Stimulated activated naive CD8-positive, alpha-beta T cell treated with anti-CD3 and anti-CD28 coated beads, Interleukin-15, amount 100 ng/mL, for 72 hours (primary cell): Measurements from ENCODE around the gene PYGL.

ENCODE experiments used
- ATAC-seq: fragments of 150-1000 bp; cut with Tn5 transposase; 2 replicates; pipeline ENCODE4 v1.10.0; 2021; ENCODE audit warnings: mild to moderate bottlenecking, moderate library complexity
- DNase-seq, 2 donors: peaks; one replicate each; pipeline ENCODE4 v3.0.0; 2021 to 2022
- H3K27ac Mint-ChIP-seq, 2 donors: one replicate each; pipeline ENCODE4 v1.8.0; 2022; ENCODE audit warnings: mild to moderate bottlenecking in 2 of 2, mixed read lengths in 2 of 2, moderate library complexity in 2 of 2
- H3K27me3 Mint-ChIP-seq: one replicate; pipeline ENCODE4 v1.8.0; 2022; ENCODE audit warnings: mixed read lengths
- H3K4me1 Mint-ChIP-seq: one replicate; pipeline ENCODE4 v1.8.0; 2022; ENCODE audit warnings: mild to moderate bottlenecking, mixed read lengths
- H3K4me3 Mint-ChIP-seq, 2 donors: one replicate each; pipeline ENCODE4 v1.8.0; 2022; ENCODE audit warnings: mild to moderate bottlenecking in 2 of 2, mixed read lengths in 2 of 2, moderate library complexity in 1 of 2
- H3K9me3 Mint-ChIP-seq, 2 donors: one replicate each; pipeline ENCODE4 v1.8.0; 2022; ENCODE audit warnings: mixed read lengths in 2 of 2

The PYGL gene

DNA sequence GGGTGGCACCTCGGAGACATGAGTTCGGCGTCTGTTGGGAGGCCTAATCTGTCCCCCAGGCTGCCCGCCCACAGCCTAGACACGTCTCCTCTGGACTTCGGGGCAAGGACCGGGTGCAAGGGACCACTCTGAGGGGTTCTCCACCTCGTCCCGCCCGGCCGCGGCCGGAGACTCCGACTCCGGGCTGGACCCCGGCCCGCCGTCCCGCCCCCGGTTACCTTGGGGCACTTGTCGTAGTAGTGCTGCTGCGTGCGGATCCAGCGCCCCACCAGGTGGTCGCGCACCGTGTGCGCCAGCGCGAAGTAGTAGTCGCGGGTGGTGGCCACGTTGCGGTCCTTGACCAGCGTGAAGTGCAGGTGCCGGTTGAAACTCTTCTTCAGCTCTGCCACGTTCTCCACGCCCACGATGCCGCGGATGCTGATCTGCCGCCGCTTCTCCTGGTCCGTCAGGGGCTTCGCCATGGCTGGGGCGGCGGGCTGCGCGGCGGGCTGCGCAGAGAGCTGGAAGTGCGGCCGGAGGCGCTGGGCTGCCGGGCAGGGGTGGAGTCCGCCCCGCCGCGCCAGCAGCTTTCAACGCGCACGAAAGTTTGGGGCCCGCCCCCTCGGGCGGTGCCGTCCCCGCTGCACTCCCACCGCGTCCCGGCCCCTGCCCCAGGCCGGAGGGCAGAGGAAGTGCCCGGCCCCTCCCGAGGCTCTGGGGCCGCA lies at the start of gene PYGL:
Gene PYGL, minus strand, starts transcription at position 541 of the 704 bp plus-strand sequence. Its CDS starts 80 bp downstream, at position 461.
- H3K27me3 Mint-ChIP-seq, result peaks cover 46% of the 10 kb centered on the region
- peak; percentile 32 to 35 for DNase-seq
- peak within 1 kb of the TSS; percentile 87 to 89 for H3K4me3 Mint-ChIP-seq
- no peaks in the 10 kb centered on the region for H3K9me3 Mint-ChIP-seq
- peak within 1 kb of the TSS in 1 of 2 donors; percentile 88 for H3K27ac Mint-ChIP-seq
- ATAC-seq, result peak; percentile 77
- H3K4me1 Mint-ChIP-seq, result peaks cover 20% of the 10 kb centered on the region

- H3K4me1 Mint-ChIP-seq, result no peaks in the 10 kb centered on the region
- H3K27ac Mint-ChIP-seq, result no peak overlapping the region
- ATAC-seq, result no peak
- DNase-seq, result no peak
- H3K4me3 Mint-ChIP-seq, result no peak overlapping the region
- no peaks in the 10 kb centered on the region for H3K27me3 Mint-ChIP-seq
- H3K9me3 Mint-ChIP-seq, result no peaks in the 10 kb centered on the region
Measured at GRCh38 chr14:50985859-50986331, 41.6 kb upstream of the PYGL start.

DNA sequence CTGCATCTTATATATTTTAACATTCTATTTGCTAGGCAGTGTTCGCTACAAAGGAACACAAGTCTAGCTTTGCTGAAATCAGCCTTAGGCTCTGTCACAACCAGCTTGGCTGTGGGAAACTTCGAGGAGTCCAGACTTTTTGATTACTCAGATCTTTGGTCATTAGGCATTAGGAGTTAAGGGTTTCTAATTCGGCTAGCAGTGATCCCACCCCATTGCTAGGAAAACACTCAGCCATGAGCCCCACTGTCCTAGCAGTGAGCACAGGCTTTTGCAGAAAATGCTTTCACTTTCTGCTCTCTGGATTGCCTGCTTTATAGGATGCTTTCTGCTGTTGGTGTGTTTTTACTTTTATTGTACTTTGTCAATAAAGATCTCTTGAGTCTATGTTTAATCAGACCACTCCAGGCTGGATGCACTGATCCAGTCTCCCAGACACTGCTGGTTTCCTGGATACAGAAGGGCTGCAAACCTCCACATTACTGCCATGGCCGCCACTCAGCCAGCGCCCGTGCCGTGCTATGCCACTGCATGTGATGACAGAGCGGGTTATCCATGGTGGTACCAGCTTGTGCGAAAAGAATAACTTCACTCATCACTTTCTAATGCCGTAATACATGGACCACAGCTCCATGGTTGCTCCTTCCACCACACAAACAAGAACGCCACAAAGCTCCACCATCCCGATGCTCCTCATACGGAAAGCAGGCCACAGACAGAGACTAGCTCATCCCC lies 41.0 kb upstream of the PYGL start:
- Mint-ChIP-seq H3K27ac (no peak overlapping the region), H3K4me3 (no peak overlapping the region), H3K27me3 (no peaks in the 10 kb centered on the region), H3K4me1 (no peaks in the 10 kb centered on the region), H3K9me3 (no peaks in the 10 kb centered on the region)
- DNase-seq (no peak), ATAC-seq (no peak)

GRCh38 chr14:50984036-50984710 lies 39.9 kb upstream of the PYGL start:
- Mint-ChIP-seq H3K4me3 (no peak overlapping the region), H3K4me1 (no peaks in the 10 kb centered on the region), H3K27me3 (no peaks in the 10 kb centered on the region), H3K9me3 (no peaks in the 10 kb centered on the region), H3K27ac (peak overlapping the region in 1 of 2 donors; percentile 50)
- DNase-seq, result no peak
- no peak for ATAC-seq

GRCh38 chr14:50979941-50980850 lies 35.9 kb upstream of the PYGL start:
- DNase-seq (no peak), ATAC-seq (no peak)
- Mint-ChIP-seq H3K27me3 (no peaks in the 10 kb centered on the region), H3K9me3 (no peaks in the 10 kb centered on the region), H3K4me3 (no peak overlapping the region), H3K27ac (no peak overlapping the region), H3K4me1 (no peaks in the 10 kb centered on the region)

- Mint-ChIP-seq H3K9me3 (no peaks in the 10 kb centered on the region), H3K27me3 (no peaks in the 10 kb centered on the region), H3K27ac (no peak overlapping the region), H3K4me3 (no peak overlapping the region), H3K4me1 (no peaks in the 10 kb centered on the region)
- ATAC-seq, result no peak
- DNase-seq, result no peak
Measured at GRCh38 chr14:50978888-50979287, 34.6 kb upstream of the PYGL start.

DNA sequence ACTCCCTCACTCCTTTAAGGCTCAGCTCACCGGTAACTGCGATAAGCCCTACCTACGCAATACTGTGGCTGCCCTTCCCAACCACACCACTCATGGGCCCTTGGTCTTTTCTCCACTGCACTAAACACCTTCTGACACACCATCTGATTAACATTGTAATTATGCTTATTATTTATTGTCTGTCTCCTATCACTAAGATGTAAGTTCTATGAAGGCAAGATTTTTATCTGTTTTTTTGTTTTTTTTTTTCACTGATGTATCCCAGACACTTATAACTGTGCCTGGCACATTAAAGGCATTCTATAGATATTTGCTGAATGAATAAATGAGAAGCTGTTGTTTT lies 34.2 kb upstream of the PYGL start:
- no peak overlapping the region for H3K4me3 Mint-ChIP-seq
- no peaks in the 10 kb centered on the region for H3K27me3 Mint-ChIP-seq
- H3K27ac Mint-ChIP-seq, result no peak overlapping the region
- DNase-seq (no peak), ATAC-seq (no peak)
- H3K4me1 Mint-ChIP-seq, result no peaks in the 10 kb centered on the region
- H3K9me3 Mint-ChIP-seq, result no peaks in the 10 kb centered on the region

DNA sequence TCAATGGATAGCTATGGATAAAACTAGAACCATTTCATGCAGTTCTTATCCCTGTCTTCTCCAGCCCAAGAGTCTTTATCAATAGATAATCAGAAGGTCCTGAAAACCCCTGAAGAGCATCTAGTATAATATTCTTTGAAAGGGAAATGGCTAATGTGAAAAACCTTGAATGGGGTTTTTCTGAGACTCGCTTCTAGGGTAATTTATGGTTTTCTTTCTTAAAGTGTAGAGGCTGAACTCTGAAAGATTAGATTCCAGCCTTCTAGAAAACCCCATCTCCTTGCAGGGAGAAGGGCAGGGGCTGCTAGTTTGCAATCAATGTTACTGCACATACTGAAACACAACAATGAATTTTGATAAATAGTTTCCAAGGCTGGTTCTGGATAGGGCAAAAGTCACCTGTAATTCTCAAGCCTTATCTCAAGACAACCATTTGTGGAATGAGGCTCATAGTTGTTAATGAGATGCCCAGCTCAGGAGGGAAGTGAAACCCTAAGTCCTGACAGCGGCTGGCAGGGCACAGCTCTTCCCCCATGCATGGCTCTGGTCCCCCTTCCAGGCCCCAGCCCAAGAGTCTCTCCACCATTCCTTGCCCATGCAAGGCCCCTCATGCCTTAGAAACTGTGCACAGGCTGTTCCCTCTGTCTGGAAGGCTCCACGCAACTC lies 33.7 kb upstream of the PYGL start:
- no peak overlapping the region for H3K27ac Mint-ChIP-seq
- no peak for DNase-seq
- H3K9me3 Mint-ChIP-seq, result no peaks in the 10 kb centered on the region
- no peak overlapping the region for H3K4me3 Mint-ChIP-seq
- H3K27me3 Mint-ChIP-seq, result no peaks in the 10 kb centered on the region
- ATAC-seq, result no peak
- no peaks in the 10 kb centered on the region for H3K4me1 Mint-ChIP-seq

GRCh38 chr14:50974118-50974517 lies 29.8 kb upstream of the PYGL start:
- no peak overlapping the region for H3K27ac Mint-ChIP-seq
- H3K4me1 Mint-ChIP-seq, result no peaks in the 10 kb centered on the region
- DNase-seq (no peak), ATAC-seq (no peak)
- no peaks in the 10 kb centered on the region for H3K27me3 Mint-ChIP-seq
- no peak overlapping the region for H3K4me3 Mint-ChIP-seq
- no peaks in the 10 kb centered on the region for H3K9me3 Mint-ChIP-seq

GRCh38 chr14:50972734-50973133 lies 28.5 kb upstream of the PYGL start:
- Mint-ChIP-seq H3K27ac (peak overlapping the region in 1 of 2 donors; percentile 4), H3K4me3 (no peak overlapping the region), H3K27me3 (no peaks in the 10 kb centered on the region), H3K9me3 (no peaks in the 10 kb centered on the region), H3K4me1 (no peaks in the 10 kb centered on the region)
- ATAC-seq, result no peak
- DNase-seq, result no peak

- no peaks in the 10 kb centered on the region for H3K4me1 Mint-ChIP-seq
- ATAC-seq, result no peak
- no peak overlapping the region for H3K4me3 Mint-ChIP-seq
Measured at GRCh38 chr14:50970886-50971781, 26.9 kb upstream of the PYGL start.

DNA sequence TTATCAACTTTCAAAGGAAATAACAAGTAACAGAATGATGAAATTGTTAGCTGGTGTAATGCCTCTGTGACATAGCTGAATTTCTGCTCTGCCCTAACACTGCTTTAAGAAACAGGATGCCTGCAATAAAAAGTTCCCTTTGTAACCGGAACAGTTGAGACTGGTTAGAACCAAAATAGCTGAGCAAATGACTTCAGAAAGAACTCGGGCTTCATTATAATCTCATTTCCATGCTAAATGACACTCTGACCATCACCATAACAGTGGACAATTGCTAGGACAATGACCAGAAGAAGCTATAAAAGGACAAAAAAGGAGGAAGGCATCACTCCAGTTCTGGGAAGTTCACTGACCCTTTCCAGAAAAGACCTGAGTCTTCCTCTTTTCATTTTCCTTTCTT lies 23.5 kb upstream of the PYGL start:
- DNase-seq (no peak), ATAC-seq (no peak)
- Mint-ChIP-seq H3K4me1 (no peaks in the 10 kb centered on the region), H3K27ac (no peak overlapping the region), H3K27me3 (no peaks in the 10 kb centered on the region), H3K9me3 (no peaks in the 10 kb centered on the region), H3K4me3 (no peak overlapping the region)

More at GRCh38 chr14:50970886-50971781, 26.9 kb upstream of the PYGL start:
- Mint-ChIP-seq H3K27me3 (no peaks in the 10 kb centered on the region), H3K27ac (no peak overlapping the region), H3K9me3 (no peaks in the 10 kb centered on the region)
- DNase-seq, result no peak

GRCh38 chr14:50967103-50967502 lies 22.8 kb upstream of the PYGL start:
- Mint-ChIP-seq H3K4me3 (no peak overlapping the region), H3K27ac (no peak overlapping the region), H3K4me1 (no peaks in the 10 kb centered on the region), H3K9me3 (no peaks in the 10 kb centered on the region), H3K27me3 (no peaks in the 10 kb centered on the region)
- no peak for ATAC-seq
- DNase-seq, result no peak
